RWPE2 (cell line): ENCODE data around the gene GSTO2.

ENCODE experiments used
- ATAC-seq: fragments of 200-7000 bp; cut with Tn5 transposase; 3 replicates; pipeline ENCODE4 v1.9.1; 2021; ENCODE audit warnings: low read depth
- DNase-seq: peaks from one replicate; pipeline ENCODE4 v3.0.0-alpha.2; 2020; ENCODE audit warnings: low spot score
- H3K27ac ChIP-seq: fragments of 450-650 bp; 2 replicates; pipeline ENCODE4 v1.5.1; 2017; ENCODE audit warnings: mild to moderate bottlenecking; ENCODE audit not compliant: poor library complexity, severe bottlenecking
- H3K27me3 ChIP-seq: fragments of 250-450 bp; sonication (Bioruptor Pico); 2 replicates; pipeline ENCODE4 v1.5.1; 2021; ENCODE audit warnings: mild to moderate bottlenecking, moderate library complexity; ENCODE audit not compliant: insufficient read depth, poor library complexity, severe bottlenecking
- H3K36me3 ChIP-seq: fragments of 250-450 bp; sonication (Bioruptor Pico); 2 replicates; pipeline ENCODE4 v1.5.1; 2020; ENCODE audit warnings: low read depth, mild to moderate bottlenecking, moderate library complexity
- H3K4me1 ChIP-seq: fragments of 250-450 bp; sonication (Bioruptor Pico); 2 replicates; pipeline ENCODE4 v1.5.1; 2021; ENCODE audit warnings: mild to moderate bottlenecking, moderate library complexity; ENCODE audit not compliant: insufficient read depth, poor library complexity, severe bottlenecking
- H3K4me3 ChIP-seq: fragments of 250-450 bp; sonication (Bioruptor Pico); 2 replicates; pipeline ENCODE4 v1.5.1; 2021; ENCODE audit warnings: mild to moderate bottlenecking, moderate library complexity; ENCODE audit not compliant: severe bottlenecking
- H3K9me3 ChIP-seq: fragments of 250-450 bp; sonication (Bioruptor Pico); 2 replicates; pipeline ENCODE4 v1.5.1; 2021; ENCODE audit warnings: mild to moderate bottlenecking, moderate library complexity; ENCODE audit not compliant: severe bottlenecking
- CTCF ChIP-seq: fragments of 450-650 bp; IDR thresholded peaks from one replicate; pipeline ENCODE4 v1.5.1; 2017; ENCODE audit warnings: mild to moderate bottlenecking, moderate library complexity; ENCODE audit not compliant: poor library complexity, severe bottlenecking

The GSTO2 gene

DNA sequence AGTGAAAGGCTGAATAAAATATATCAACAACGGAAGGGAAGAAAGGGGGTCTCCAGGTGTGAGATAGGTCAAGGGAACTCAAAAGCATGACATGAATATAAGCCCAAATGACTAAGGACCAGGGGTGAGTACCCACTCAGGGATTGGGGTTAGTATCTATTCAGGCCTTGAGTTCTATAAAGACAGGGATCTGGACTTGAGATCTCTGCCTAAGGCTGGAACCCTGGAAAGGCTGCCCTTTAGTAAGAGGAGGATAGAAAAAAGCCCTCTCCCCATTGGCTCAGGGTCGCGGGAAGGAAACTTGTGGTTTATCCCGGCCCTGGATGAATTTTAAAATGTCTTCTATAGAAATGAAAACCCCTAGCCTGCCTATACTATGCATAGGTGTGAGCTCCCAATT lies 71.7 kb downstream of the GSTO2 start:
- DNase-seq (no peak), ATAC-seq (no peak)
- Histone ChIP-seq H3K4me1 (peaks cover 10% of the 10 kb centered on the region), H3K36me3 (no peaks in the 10 kb centered on the region; the same call in 1 of the 2 replicates), H3K4me3 (no peak overlapping the region), H3K27ac (peak overlapping the region; percentile 99), H3K9me3 (no peaks in the 10 kb centered on the region), H3K27me3 (no peaks in the 10 kb centered on the region)
- no peak for TF ChIP-seq CTCF

DNA sequence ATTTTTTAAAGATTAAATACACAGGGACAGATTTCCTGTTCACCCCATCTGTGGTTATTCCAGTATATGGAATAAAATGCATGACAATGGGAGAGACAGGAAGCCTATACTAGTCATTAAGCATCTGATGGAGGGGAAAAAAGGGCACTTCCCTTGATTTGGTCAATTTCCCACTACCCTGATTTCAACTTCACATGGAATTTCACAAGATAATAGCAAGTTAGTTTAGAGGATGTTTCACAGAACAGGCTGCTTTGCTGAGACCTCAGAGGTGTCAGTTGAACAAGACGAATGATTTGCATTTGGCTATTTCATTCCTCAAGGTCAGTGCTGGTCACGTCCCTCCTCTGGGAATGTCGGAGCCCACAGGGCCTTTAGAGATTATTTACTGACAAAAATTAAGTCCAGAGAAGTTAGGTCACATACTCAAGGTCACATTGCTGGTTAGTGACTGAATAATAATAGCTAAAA lies 74.0 kb downstream of the GSTO2 start:
- DNase-seq (no peak), ATAC-seq (no peak)
- Histone ChIP-seq H3K4me1 (peaks cover 5% of the 10 kb centered on the region), H3K36me3 (no peaks in the 10 kb centered on the region), H3K4me3 (no peak overlapping the region), H3K27me3 (no peaks in the 10 kb centered on the region), H3K9me3 (no peaks in the 10 kb centered on the region), H3K27ac (no peak overlapping the region)
- TF ChIP-seq CTCF: no peak

DNA sequence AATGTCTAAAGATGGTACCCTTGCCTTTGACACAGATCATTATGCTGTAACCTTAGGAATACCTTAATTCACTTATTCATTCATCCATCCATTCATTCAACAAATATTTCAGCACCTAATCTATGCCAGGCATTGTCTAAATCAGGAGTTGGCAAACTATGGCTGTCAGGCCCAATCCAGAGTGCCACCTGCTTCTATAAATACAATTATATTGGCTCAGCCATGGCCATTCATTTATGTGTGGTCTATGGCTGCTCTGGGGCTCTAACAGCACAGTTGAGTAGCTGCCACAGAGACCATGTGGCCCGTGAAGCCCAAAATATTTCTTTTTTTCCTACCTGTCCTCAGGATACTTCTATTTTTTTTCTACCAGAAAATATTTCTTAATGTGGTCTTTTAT lies 75.2 kb downstream of the GSTO2 start:
- DNase-seq (no peak), ATAC-seq (no peak)
- H3K4me1 ChIP-seq: peaks cover 6% of the 10 kb centered on the region
- no peaks in the 10 kb centered on the region for H3K9me3 ChIP-seq
- no peak overlapping the region for H3K4me3 ChIP-seq
- no peak overlapping the region for H3K27ac ChIP-seq
- no peak for TF ChIP-seq CTCF
- no peaks in the 10 kb centered on the region for H3K36me3 ChIP-seq
- H3K27me3 ChIP-seq: no peaks in the 10 kb centered on the region

DNA sequence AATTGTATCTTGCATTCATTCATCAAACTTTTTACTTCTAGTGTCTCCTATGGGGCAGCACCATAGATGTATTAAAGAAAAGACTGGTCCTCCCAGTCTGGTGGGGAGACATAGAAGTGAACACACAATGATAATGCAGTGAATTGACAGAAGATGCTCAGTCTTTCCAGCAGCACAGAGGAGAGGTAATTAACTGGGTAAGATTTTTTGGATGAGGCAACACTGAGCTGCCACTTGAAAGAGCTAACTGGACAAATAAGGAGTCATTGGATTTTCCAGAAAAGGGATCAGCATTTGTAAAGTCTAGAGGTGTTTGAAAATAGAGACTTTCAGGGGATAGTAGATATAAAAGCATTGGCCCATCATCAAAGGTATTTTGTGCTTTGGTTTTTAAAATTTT lies 76.5 kb downstream of the GSTO2 start:
- no peaks in the 10 kb centered on the region for H3K36me3 ChIP-seq
- no peaks in the 10 kb centered on the region for H3K9me3 ChIP-seq
- ATAC-seq (no peak), DNase-seq (no peak)
- H3K4me3 ChIP-seq: no peak overlapping the region
- H3K27me3 ChIP-seq: no peaks in the 10 kb centered on the region
- H3K4me1 ChIP-seq: peaks cover 9% of the 10 kb centered on the region
- no peak overlapping the region for H3K27ac ChIP-seq
- TF ChIP-seq CTCF: no peak

GRCh38 chr10:104345941-104346340 lies 77.0 kb downstream of the GSTO2 start:
- Histone ChIP-seq H3K4me3 (no peak overlapping the region), H3K27me3 (no peaks in the 10 kb centered on the region), H3K27ac (no peak overlapping the region), H3K4me1 (peaks cover 9% of the 10 kb centered on the region), H3K36me3 (no peaks in the 10 kb centered on the region), H3K9me3 (no peaks in the 10 kb centered on the region)
- ATAC-seq (no peak), DNase-seq (no peak)
- no peak for TF ChIP-seq CTCF
